Effector memory CD8-positive, alpha-beta T cell (primary cell): ENCODE measurements around the gene VSIG4.

Experiments used
- ATAC-seq: fragments of 150-1000 bp; cut with Tn5 transposase; replicated peaks from 2 replicates; pipeline ENCODE4 v1.10.0; 2021; ENCODE audit warnings: mild to moderate bottlenecking, moderate library complexity
- DNase-seq, 3 experiments: peaks; one replicate each; pipeline ENCODE4 v3.0.0; 2021
- H3K27ac Mint-ChIP-seq, 2 donors: one replicate each; pipeline ENCODE4 v1.8.0; 2022; ENCODE audit warnings: mild to moderate bottlenecking in 2 of 2, mixed read lengths in 2 of 2, moderate library complexity in 2 of 2
- H3K27me3 Mint-ChIP-seq, 2 donors: one replicate each; pipeline ENCODE4 v1.8.0; 2022; ENCODE audit warnings: mixed read lengths in 2 of 2
- H3K36me3 Mint-ChIP-seq: one replicate; pipeline ENCODE4 v1.8.0; 2022; ENCODE audit warnings: mild to moderate bottlenecking, moderate library complexity, mixed read lengths; ENCODE audit not compliant: insufficient read depth
- H3K4me1 Mint-ChIP-seq, 2 donors: one replicate each; pipeline ENCODE4 v1.8.0; 2022; ENCODE audit warnings: low read depth in 2 of 2, mixed read lengths in 2 of 2
- H3K4me3 Mint-ChIP-seq, 2 donors: one replicate each; pipeline ENCODE4 v1.8.0; 2022; ENCODE audit warnings: mild to moderate bottlenecking in 2 of 2, mixed read lengths in 2 of 2, moderate library complexity in 2 of 2
- H3K9me3 Mint-ChIP-seq, 2 donors: one replicate each; pipeline ENCODE4 v1.8.0; 2022; ENCODE audit warnings: mixed read lengths in 2 of 2

The VSIG4 gene

DNA sequence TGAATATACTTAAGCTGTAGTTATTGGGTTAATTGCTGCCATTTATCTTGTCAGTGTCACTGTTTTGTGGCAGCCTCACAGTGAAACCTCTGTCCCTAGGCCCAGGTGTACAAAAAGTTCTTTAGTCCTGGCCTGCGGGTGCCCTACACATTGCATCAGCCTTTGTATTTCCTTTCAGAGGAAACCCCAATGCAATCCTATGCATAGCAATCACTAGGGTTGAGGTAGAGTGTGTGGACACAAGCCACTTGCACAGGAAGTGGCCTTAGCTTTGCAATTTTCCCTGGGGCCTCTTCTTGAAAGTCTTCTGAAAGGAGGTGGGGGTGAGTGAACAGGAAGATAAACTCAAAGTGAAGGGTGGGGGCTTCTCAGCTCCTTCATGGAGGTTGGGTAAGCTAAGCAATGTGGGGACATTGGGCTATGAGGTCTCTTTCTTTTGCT lies 27.8 kb downstream of the VSIG4 start:
- no peak for DNase-seq
- peaks cover 14 to 37% of the 10 kb centered on the region in 2 donors for H3K4me1 Mint-ChIP-seq
- H3K36me3 Mint-ChIP-seq = no peaks in the 10 kb centered on the region
- H3K9me3 Mint-ChIP-seq = no peaks in the 10 kb centered on the region
- H3K27ac Mint-ChIP-seq = peak overlapping the region; percentile 22 to 46
- ATAC-seq = peak; percentile 58
- H3K4me3 Mint-ChIP-seq = peak overlapping the region in 1 of 2 donors; percentile 13
- no peaks in the 10 kb centered on the region for H3K27me3 Mint-ChIP-seq

GRCh38 chrX:66009231-66009845 lies 30.5 kb downstream of the VSIG4 start:
- H3K36me3 Mint-ChIP-seq = no peaks in the 10 kb centered on the region
- H3K27ac Mint-ChIP-seq = peak overlapping the region in 1 of 2 donors; percentile 78
- DNase-seq (no peak), ATAC-seq (no peak)
- no peaks in the 10 kb centered on the region for H3K9me3 Mint-ChIP-seq
- H3K4me3 Mint-ChIP-seq = no peak overlapping the region
- H3K4me1 Mint-ChIP-seq = peaks cover 19 to 34% of the 10 kb centered on the region in 2 donors
- no peaks in the 10 kb centered on the region for H3K27me3 Mint-ChIP-seq

DNA sequence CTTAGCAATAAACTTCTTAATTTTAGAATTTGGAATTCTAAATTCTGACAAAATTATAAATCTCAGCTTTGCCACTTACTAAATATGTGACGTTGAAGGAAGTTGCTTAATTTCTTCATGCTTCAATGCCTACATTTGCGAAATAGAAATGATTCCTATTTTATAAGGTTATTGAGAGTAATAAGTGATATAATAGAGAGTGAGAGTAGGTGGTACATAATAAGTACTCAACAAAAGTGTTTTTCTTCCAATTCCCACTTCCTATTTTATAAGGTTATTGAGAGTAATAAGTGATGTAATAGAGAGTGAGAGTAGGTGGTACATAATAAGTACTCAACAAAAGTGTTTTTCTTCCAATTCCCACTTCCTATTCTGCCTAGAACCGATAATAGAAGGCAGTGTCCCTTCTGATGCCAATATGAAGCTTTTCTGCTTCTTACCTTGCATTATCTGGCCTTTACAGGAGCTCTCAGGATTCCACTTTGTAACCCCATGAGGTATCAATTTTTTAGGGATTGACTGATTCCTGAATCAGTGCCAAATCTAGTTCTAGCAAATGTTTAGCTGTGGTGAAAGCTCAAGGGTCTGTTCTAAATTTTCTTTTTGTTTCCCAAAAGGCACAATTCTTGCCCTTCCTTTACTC lies 31.4 kb downstream of the VSIG4 start:
- no peak for ATAC-seq
- Mint-ChIP-seq H3K9me3 (no peaks in the 10 kb centered on the region), H3K36me3 (no peaks in the 10 kb centered on the region), H3K4me1 (peaks cover 19 to 35% of the 10 kb centered on the region in 2 donors), H3K27ac (no peak overlapping the region), H3K4me3 (no peak overlapping the region), H3K27me3 (no peaks in the 10 kb centered on the region)
- no peak for DNase-seq

- ATAC-seq (no peak), DNase-seq (no peak)
- no peak overlapping the region for H3K27ac Mint-ChIP-seq
- H3K27me3 Mint-ChIP-seq = no peaks in the 10 kb centered on the region
- peaks cover 19 to 35% of the 10 kb centered on the region in 2 donors for H3K4me1 Mint-ChIP-seq
- H3K4me3 Mint-ChIP-seq = no peak overlapping the region
- no peaks in the 10 kb centered on the region for H3K9me3 Mint-ChIP-seq
- no peaks in the 10 kb centered on the region for H3K36me3 Mint-ChIP-seq
Measured at GRCh38 chrX:66007851-66008250, 32.0 kb downstream of the VSIG4 start.

DNA sequence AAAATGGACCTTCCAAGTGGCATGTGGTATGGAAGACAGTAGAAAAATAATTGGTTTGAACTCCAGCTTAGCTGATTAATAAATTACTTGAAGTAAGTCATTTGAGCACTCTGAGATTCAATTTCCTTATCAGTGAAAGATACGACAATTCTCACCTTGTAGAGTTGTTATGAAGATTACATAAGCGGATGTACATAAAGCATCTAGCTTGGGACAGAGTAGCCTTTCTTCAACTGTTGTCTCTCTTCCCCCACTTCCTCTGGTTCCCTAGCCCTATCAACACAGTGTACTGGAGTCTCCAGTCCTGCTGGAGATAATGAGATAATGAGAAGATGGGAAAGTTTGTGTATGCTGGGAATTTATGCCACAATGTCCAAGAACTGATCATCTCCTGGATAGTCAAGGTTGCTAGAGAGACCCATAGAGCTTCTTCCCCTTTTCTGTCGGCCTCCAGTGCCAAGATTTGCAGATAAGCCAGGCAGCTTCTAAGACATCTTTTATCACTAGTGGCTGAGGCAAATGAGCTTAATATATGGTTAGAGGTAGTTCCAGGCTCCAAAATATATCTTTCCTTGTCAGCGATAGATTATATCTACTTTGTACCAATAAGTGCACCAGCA lies 33.9 kb downstream of the VSIG4 start:
- ATAC-seq (no peak), DNase-seq (no peak)
- peaks cover 15 to 26% of the 10 kb centered on the region in 2 donors for H3K4me1 Mint-ChIP-seq
- peak overlapping the region in 1 of 2 donors; percentile 61 for H3K4me3 Mint-ChIP-seq
- H3K27me3 Mint-ChIP-seq = no peaks in the 10 kb centered on the region
- H3K36me3 Mint-ChIP-seq = no peaks in the 10 kb centered on the region
- H3K9me3 Mint-ChIP-seq = no peaks in the 10 kb centered on the region
- H3K27ac Mint-ChIP-seq = peak overlapping the region in 1 of 2 donors; percentile 86

DNA sequence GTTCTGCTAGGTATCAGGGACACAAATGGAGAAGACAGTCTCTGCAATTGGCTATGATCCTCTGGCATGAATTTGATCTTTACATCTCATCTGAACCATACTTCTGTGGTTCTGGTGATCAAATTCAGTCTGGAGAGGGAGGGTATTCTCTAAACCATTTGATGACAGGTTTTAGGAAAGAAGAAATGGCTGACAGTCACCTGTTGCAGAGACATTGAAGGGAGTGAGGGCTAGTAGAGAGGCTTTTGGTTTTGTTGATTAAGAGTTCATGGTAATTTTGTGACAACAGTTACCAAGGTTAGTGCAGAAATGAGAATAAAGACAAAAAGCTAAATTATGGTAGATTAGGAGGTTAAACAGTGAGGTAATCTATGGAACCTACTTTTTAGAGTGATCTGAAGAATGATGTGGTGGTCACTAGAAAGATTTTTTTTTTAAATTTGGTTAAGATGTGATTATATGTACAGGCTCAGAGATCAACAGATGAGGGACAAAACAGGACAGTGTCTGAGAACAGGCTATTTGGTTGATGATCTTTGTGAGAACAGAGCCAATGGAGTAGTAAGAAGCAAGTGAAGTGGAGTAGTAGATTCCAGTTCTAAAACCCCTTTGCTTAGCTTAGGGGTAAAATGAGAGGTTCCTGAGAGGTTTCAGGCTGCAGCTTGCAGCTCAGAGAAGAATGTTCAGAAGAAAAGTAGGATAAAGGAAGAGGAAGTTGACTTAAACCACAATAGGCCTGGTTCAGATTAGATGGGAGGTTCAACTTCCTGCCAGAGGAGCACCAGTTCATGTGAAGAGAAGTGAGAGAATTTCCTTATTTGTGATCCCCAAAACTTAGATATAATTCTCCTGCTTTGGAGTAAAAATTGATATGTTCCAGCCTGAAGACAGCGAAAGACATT lies 34.7 kb downstream of the VSIG4 start:
- H3K27me3 Mint-ChIP-seq = no peaks in the 10 kb centered on the region
- no peak for ATAC-seq
- peak overlapping the region in 1 of 2 donors; percentile 86 for H3K27ac Mint-ChIP-seq
- H3K9me3 Mint-ChIP-seq = no peaks in the 10 kb centered on the region
- no peaks in the 10 kb centered on the region for H3K36me3 Mint-ChIP-seq
- DNase-seq = no peak
- peaks cover 14 to 26% of the 10 kb centered on the region in 2 donors for H3K4me1 Mint-ChIP-seq
- peak overlapping the region in 1 of 2 donors; percentile 61 for H3K4me3 Mint-ChIP-seq

DNA sequence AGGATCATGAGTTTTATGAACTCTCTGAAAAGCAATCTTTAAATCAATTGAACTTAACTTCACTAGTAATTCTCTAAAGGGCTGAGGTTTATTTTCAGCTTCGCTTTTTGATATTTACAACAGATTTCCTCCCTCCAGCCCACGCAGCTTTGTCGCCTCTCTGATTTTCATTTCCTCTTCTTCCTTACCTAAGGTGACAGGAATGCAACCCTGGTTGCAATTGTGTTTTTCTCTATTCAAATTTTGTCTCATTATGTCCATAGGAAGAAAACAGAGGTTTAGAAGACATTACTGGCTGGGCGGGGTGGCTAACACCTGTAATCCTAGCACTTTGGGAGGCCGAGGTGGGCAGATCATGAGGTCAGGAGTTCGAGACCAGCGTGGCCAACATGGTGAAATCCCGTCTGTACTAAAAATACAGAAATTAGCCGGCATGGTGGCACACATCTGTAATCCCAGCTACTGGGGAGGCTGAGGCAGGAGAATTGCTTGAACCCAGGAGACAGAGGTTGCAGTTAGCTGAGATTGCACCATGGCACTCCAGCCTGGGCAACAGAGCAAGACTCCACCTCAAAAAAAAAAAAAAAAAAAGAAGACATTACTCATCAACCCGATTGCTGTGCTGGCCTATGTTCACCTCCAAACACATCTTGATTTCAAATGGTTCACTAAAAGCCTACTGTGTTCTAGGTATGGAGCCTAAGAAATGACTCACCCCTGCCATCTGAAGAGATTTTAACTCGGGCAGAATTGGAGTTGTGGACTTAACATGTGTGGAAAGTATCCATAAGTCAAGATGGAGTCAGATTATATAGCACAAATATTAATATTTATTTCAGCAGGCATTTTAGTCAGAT lies 36.8 kb downstream of the VSIG4 start:
- DNase-seq = no peak
- Mint-ChIP-seq H3K27ac (peak overlapping the region in 1 of 2 donors; percentile 86), H3K4me3 (no peak overlapping the region), H3K36me3 (no peaks in the 10 kb centered on the region), H3K4me1 (peaks cover 14 to 26% of the 10 kb centered on the region in 2 donors), H3K9me3 (no peaks in the 10 kb centered on the region), H3K27me3 (no peaks in the 10 kb centered on the region)
- no peak for ATAC-seq

DNA sequence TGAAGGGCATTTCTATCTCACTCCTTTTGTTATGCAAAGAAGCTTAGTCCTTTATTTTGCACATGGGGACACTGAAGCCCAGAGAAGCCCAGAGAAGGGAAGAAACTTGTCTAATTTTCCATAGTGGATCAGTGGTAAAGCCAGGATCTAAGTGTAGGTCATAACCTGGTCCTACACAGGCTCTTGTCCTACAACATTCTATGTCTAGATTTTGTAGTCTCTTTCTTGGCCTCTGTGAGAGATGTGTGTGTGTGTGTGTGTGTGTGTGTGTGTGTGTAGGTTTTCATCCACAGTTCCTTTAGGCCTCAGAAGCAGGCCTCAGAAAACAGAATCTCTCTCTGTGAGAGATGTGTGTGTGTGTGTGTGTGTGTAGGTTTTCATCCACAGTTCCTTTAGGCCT lies 38.3 kb downstream of the VSIG4 start:
- Mint-ChIP-seq H3K9me3 (no peaks in the 10 kb centered on the region), H3K4me1 (peaks cover 14 to 26% of the 10 kb centered on the region in 2 donors), H3K4me3 (no peak overlapping the region), H3K27ac (no peak overlapping the region), H3K27me3 (no peaks in the 10 kb centered on the region), H3K36me3 (no peaks in the 10 kb centered on the region)
- ATAC-seq (no peak), DNase-seq (no peak)

DNA sequence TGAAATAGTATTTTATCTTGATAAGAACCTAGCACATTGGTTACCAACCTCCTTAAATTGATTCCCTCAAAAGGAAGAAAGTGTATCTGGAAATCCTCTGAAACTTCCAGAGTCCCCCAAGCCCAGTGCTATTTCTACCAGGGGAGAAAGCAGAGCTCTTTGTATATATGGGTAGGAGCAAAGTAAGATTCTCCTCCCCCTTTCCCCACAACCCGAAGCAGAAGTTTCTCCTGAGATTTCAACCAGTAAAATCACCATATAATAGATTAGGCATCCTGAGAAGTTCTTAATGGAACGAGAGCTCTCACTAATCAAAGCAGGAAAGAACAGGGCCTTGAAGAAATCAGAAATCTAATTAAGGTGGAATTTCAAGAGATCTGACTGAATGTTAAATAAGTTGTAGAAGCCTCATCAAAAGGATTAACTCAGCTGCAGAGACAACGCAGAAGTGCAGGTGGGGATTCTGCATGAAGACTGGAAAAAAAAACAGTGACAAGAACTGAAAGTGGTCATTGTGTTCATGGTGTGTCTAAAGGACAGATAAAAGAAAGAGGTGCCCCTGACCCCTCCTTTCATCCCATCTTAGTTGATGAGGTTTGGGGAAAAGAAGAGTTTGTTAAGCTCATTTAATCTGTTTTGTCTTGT lies 39.1 kb downstream of the VSIG4 start:
- H3K4me3 Mint-ChIP-seq = no peak overlapping the region
- no peak overlapping the region for H3K27ac Mint-ChIP-seq
- ATAC-seq = no peak
- no peaks in the 10 kb centered on the region for H3K9me3 Mint-ChIP-seq
- H3K36me3 Mint-ChIP-seq = no peaks in the 10 kb centered on the region
- DNase-seq = no peak
- peaks cover 12 to 20% of the 10 kb centered on the region in 2 donors for H3K4me1 Mint-ChIP-seq
- no peaks in the 10 kb centered on the region for H3K27me3 Mint-ChIP-seq

- no peaks in the 10 kb centered on the region for H3K27me3 Mint-ChIP-seq
- no peaks in the 10 kb centered on the region for H3K9me3 Mint-ChIP-seq
- peaks cover 8 to 14% of the 10 kb centered on the region in 2 donors for H3K4me1 Mint-ChIP-seq
- no peak for ATAC-seq
- DNase-seq = no peak
- H3K36me3 Mint-ChIP-seq = no peaks in the 10 kb centered on the region
- no peak overlapping the region for H3K27ac Mint-ChIP-seq
- no peak overlapping the region for H3K4me3 Mint-ChIP-seq
Measured at GRCh38 chrX:66000178-66000577, 39.7 kb downstream of the VSIG4 start.

DNA sequence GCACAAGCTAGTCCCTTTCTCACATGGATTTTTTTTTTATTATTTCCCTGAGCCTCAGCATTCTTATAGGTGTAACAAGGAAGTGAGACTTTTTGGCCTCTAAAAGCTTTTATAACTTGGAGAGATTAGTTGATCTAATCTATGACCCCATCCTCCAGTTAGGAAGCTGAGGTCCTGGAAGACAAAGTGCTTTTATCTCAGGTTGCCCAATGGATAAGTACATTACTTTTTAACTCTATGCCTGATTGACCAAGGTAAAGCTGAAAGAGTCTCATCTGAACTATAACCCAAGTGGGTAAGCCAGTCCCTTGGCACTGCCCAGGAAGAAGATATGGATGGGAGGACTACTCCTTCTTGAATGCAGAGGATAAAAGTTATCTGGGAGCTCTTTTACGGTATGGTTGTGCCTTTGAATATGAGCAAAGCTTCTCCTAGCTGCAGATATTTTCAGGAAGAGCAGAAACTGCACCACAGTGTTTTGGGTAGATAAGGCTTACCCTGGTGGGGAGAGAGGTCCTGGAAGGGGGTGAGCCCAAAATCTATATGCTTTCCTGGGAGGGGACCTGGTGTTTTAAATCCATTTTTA lies 40.2 kb downstream of the VSIG4 start:
- H3K4me3 Mint-ChIP-seq = no peak overlapping the region
- H3K36me3 Mint-ChIP-seq = no peaks in the 10 kb centered on the region
- DNase-seq = no peak
- H3K9me3 Mint-ChIP-seq = no peaks in the 10 kb centered on the region
- ATAC-seq = no peak
- H3K4me1 Mint-ChIP-seq = peaks cover 2 to 9% of the 10 kb centered on the region in 2 donors
- no peaks in the 10 kb centered on the region for H3K27me3 Mint-ChIP-seq
- no peak overlapping the region for H3K27ac Mint-ChIP-seq

- no peak for DNase-seq
- peaks cover 0 to 6% of the 10 kb centered on the region in 2 donors for H3K4me1 Mint-ChIP-seq
- no peak for ATAC-seq
- H3K36me3 Mint-ChIP-seq = no peaks in the 10 kb centered on the region
- no peaks in the 10 kb centered on the region for H3K9me3 Mint-ChIP-seq
- no peak overlapping the region for H3K4me3 Mint-ChIP-seq
- H3K27ac Mint-ChIP-seq = no peak overlapping the region
- no peaks in the 10 kb centered on the region for H3K27me3 Mint-ChIP-seq
Measured at GRCh38 chrX:65999029-65999562, 40.8 kb downstream of the VSIG4 start.
